OCI-LY7 (cell line): Measurements from ENCODE around the gene DMD. TPM values are rescaled to one million over a fixed set of nuclear protein-coding genes. Genes with fewer than 3 reads are reported as not detected.

ENCODE experiments used
- BruUV-seq: library from RNA; stranded (reverse); fragments of 400-500 nt; replicated peaks from 2 replicates; lab custom pipeline; 2021; lab: Mats Ljungman, UMichigan
- CTCF ChIA-PET: fragments of 300-600 bp; sonication (Branson Sonifier 250); formaldehyde crosslinking; loops from one replicate; lab custom pipeline; 2022; ENCODE audit warnings: antibody characterized with exemption; ENCODE audit not compliant: unreplicated experiment; lab: Charles Lee
- POLR2A ChIA-PET: fragments of 300-600 bp; sonication (Branson Sonifier 250); formaldehyde crosslinking; loops from one replicate; lab custom pipeline; 2022; ENCODE audit warnings: antibody characterized with exemption; lab: Charles Lee
- DNase-seq: peaks from one replicate; pipeline ENCODE4 v3.0.0-alpha.2; 2015; ENCODE audit warnings: low spot score
- H2AFZ ChIP-seq: fragments of 200-600 bp; sonication (generic), shearing (Covaris generic); 2 replicates; pipeline ENCODE4 v1.6.1; 2014; ENCODE audit warnings: mild to moderate bottlenecking, antibody characterized with exemption, low read length, moderate library complexity
- H3K27ac ChIP-seq: fragments of 200-600 bp; sonication (generic); 2 replicates; pipeline ENCODE4 v1.5.1; 2014; ENCODE audit warnings: mixed run types, low read depth, mild to moderate bottlenecking, moderate library complexity, low read length, inconsistent platforms; ENCODE audit not compliant: poor library complexity, severe bottlenecking
- H3K36me3 ChIP-seq: fragments of 200-600 bp; sonication (generic); 2 replicates; pipeline ENCODE4 v1.6.1; 2014; ENCODE audit warnings: mild to moderate bottlenecking, antibody characterized with exemption, low read length, moderate library complexity, mixed read lengths; ENCODE audit not compliant: insufficient read depth
- H3K4me1 ChIP-seq: fragments of 200-600 bp; sonication (generic); 2 replicates; pipeline ENCODE4 v1.5.1; 2014; ENCODE audit warnings: mild to moderate bottlenecking, low read length; ENCODE audit not compliant: insufficient read depth, poor library complexity, severe bottlenecking
- H3K4me2 ChIP-seq: fragments of 200-600 bp; sonication (generic); 2 replicates; pipeline ENCODE4 v1.6.1; 2014; ENCODE audit warnings: mild to moderate bottlenecking, low read length
- H3K4me3 ChIP-seq: fragments of 200-600 bp; sonication (generic); 2 replicates; pipeline ENCODE4 v1.5.1; 2014; ENCODE audit warnings: mild to moderate bottlenecking, low read depth, low read length; ENCODE audit not compliant: poor library complexity, severe bottlenecking
- H3K79me2 ChIP-seq: fragments of 200-600 bp; sonication (generic); 2 replicates; pipeline ENCODE4 v1.6.1; 2016; ENCODE audit warnings: low read depth, mild to moderate bottlenecking, low read length, moderate library complexity, mixed read lengths; ENCODE audit not compliant: insufficient read depth
- H3K9me2 ChIP-seq: fragments of 200-600 bp; sonication (generic); 2 replicates; pipeline ENCODE4 v1.6.1; 2016; ENCODE audit warnings: mild to moderate bottlenecking, low read length, mixed read lengths; ENCODE audit not compliant: insufficient read depth
- H3K9me3 ChIP-seq: fragments of 200-600 bp; sonication (generic); 2 replicates; pipeline ENCODE4 v1.6.1; 2014; ENCODE audit warnings: mild to moderate bottlenecking, mixed run types, low read length, mixed read lengths
- H4K20me1 ChIP-seq: fragments of 200-600 bp; sonication (generic); 2 replicates; pipeline ENCODE4 v1.6.1; 2014; ENCODE audit warnings: mild to moderate bottlenecking, antibody characterized with exemption, low read length, moderate library complexity, mixed read lengths; ENCODE audit not compliant: insufficient read depth
- CTCF ChIP-seq: fragments of 200-600 bp; sonication (generic); conservative IDR thresholded peaks from 2 replicates; pipeline ENCODE4 v1.5.1; 2014; ENCODE audit warnings: mild to moderate bottlenecking, antibody characterized with exemption, low read length, moderate library complexity, mixed read lengths
- EZH2phosphoT487 ChIP-seq: fragments of 200-600 bp; sonication (generic); IDR thresholded peaks from 2 replicates; pipeline ENCODE4 v1.6.1; 2018; ENCODE audit warnings: low read depth, borderline replicate concordance, mild to moderate bottlenecking, mixed run types, antibody characterized with exemption, low read length, moderate library complexity, mixed read lengths
- intact Hi-C: fragments of 100-400 bp; cut with micrococcal nuclease; formaldehyde crosslinking; loops from one replicate; pipeline ENCODE4 v1.10.0; 2022; ENCODE audit not compliant: unreplicated experiment
- total RNA-seq, 2 experiments: library from RNA; depleted of rRNA in 1 of 2; stranded (reverse); fragments of >200 nt in 1 of 2; shearing (Covaris generic) in 1 of 2; gene quantifications; 2 replicates each; pipeline ENCODE4 v1.2.3, GENCODE V29; 2014 to 2022

The DMD gene
- total RNA-seq, 2 experiments from 2014 or later, result 20.5 to 61.4 TPM

GRCh38 chrX:33149085-33149484, 62.3 kb downstream of the DMD start:
- no peak for TF ChIP-seq CTCF
- no peak for TF ChIP-seq EZH2phosphoT487

GRCh38 chrX:33142331-33142730, 69.0 kb downstream of the DMD start:
- ChIA-PET POLR2A (interaction anchor here (1.4 kb wide), 1 partner anchor 11 kb away, joined by 3 read pairs; no protein-coding TSS in a partner anchor), CTCF (no interaction called here)
- Histone ChIP-seq H3K36me3 (no peaks in the 10 kb centered on the region; the same call in 1 of the 2 replicates), H3K79me2 (no peaks in the 10 kb centered on the region), H3K4me1 (peaks cover 17% of the 10 kb centered on the region), H3K4me2 (no peak overlapping the region), H3K9me3 (no peaks in the 10 kb centered on the region; the same call in 1 of the 2 replicates), H2AFZ (no peak overlapping the region; the same call in 1 of the 2 replicates), H3K27ac (no peak overlapping the region), H3K4me3 (no peak overlapping the region), H3K9me2 (no peaks in the 10 kb centered on the region), H4K20me1 (no peaks in the 10 kb centered on the region)
- BruUV-seq, result no TSS peak
- DNase-seq, result no peak
- TF ChIP-seq CTCF, result no peak
- TF ChIP-seq EZH2phosphoT487, result no peak
- intact Hi-C loops, result no loop called here

More at GRCh38 chrX:33149085-33149484, 62.3 kb downstream of the DMD start:
- no peak for DNase-seq
- Histone ChIP-seq H3K9me3 (no peaks in the 10 kb centered on the region), H2AFZ (no peak overlapping the region), H4K20me1 (no peaks in the 10 kb centered on the region), H3K4me2 (no peak overlapping the region), H3K79me2 (no peaks in the 10 kb centered on the region), H3K9me2 (no peaks in the 10 kb centered on the region), H3K4me3 (no peak overlapping the region), H3K36me3 (no peaks in the 10 kb centered on the region; the same call in 1 of the 2 replicates), H3K27ac (no peak overlapping the region), H3K4me1 (no peaks in the 10 kb centered on the region)
- intact Hi-C loops, result no loop called here
- BruUV-seq, result no TSS peak
- ChIA-PET CTCF (no interaction called here), POLR2A (interaction anchor here (0.6 to 1.9 kb wide), 2 partner anchors 16 to 100 kb away, joined by 4 to 6 read pairs; no protein-coding TSS in a partner anchor)

- peaks cover 43% of the 10 kb centered on the region for H3K4me1 ChIP-seq
- no TSS peak for BruUV-seq
- TF ChIP-seq CTCF (no peak), EZH2phosphoT487 (no peak)
- intact Hi-C loops, result no loop called here
- no peaks in the 10 kb centered on the region for H3K79me2 ChIP-seq
- H3K36me3 ChIP-seq, result no peaks in the 10 kb centered on the region; the same call in none of the 2 replicates
- H3K9me2 ChIP-seq, result no peaks in the 10 kb centered on the region
- H3K4me3 ChIP-seq, result no peak overlapping the region
- no peaks in the 10 kb centered on the region for H4K20me1 ChIP-seq
- H3K27ac ChIP-seq, result no peak overlapping the region
- H2AFZ ChIP-seq, result peak overlapping the region; percentile 95; the same call in 1 of the 2 replicates
- H3K9me3 ChIP-seq, result no peaks in the 10 kb centered on the region; the same call in 1 of the 2 replicates
- peak overlapping the region; percentile 53 for H3K4me2 ChIP-seq
- DNase-seq, result no peak
- ChIA-PET CTCF (no interaction called here), POLR2A (no interaction called here)
These were observed 72.6 kb downstream of the DMD start for GRCh38 chrX:33138677-33139249.
